ENCODE measurements around the gene SKIDA1. TPM values are rescaled to one million over a fixed set of nuclear protein-coding genes. Genes with fewer than 3 reads are reported as not detected.

Gene SKIDA1
- polyA plus RNA-seq, 3 donors from 2014 or later: not detected

DNA sequence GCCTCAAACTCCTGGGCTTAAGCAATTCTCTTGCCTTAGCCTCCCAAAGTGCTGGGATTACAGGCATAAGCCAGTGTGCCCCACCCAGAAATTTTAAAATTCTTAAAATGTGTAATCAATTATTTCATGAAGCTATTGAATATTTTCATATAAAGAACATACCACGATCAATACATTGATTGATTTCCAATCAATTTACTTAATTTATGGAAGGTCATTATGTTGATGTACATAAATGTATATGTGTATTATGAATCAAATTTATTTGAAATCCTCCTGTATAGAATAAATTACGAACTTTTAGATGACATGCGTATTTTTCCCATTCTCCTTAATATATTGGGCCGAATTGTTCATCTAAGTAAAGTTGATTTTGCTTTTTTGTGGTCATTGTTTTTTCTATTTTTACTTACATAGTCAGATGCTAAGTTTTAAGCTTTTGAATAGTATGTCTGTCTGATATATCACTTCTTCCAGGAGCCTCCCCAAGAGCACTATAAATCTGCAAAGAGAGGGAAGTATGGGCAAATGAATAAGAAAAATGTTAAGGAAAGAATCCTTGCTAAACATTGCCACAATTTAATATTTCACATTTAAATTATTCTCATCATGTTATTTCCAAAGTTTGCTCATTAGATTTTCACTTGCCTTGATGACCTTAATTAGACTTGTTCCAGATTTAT lies 35.3 kb downstream of the SKIDA1 start:
- H3K27me3 Mint-ChIP-seq (ENCODE audit: low read depth in 3 of 3): peaks cover 13 to 17% (median 14%) of the 10 kb centered on the region in 3 donors
- H3K9me3 Mint-ChIP-seq: peaks cover 0 to 5% (median 0%) of the 10 kb centered on the region in 6 donors
- no peaks in the 10 kb centered on the region for H3K36me3 Mint-ChIP-seq
- H3K27ac Mint-ChIP-seq: no peak overlapping the region
- H3K4me1 Mint-ChIP-seq: peaks cover 6 to 12% of the 10 kb centered on the region in 2 donors
- no peak overlapping the region for H3K4me3 Mint-ChIP-seq
- no peak for DNase-seq

DNA sequence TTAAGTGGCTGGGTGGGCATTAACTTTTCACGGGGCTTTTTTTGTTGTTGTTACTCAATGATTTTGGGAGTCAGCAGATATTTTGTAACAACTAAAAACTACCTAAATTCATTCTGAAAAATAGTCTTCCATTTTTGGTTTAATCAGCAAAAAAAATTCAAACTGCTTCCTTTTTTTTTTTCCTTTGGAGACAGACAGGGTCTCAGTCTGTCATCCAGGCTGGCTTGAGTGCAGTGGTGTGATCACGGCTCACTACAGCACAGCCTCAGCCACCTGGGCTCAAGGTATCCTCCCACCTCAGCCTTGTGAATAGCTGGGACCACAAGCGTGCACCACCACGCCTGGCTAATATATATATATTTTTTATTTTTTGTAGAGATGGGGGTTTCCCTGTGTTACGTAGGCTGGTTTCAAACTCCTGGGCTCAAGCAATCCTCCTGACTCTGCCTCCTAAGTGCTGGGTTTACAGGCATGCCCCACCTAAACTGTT lies 36.5 kb downstream of the SKIDA1 start:
- no peak for DNase-seq
- H3K9me3 Mint-ChIP-seq: peaks cover 0 to 5% (median 0%) of the 10 kb centered on the region in 6 donors
- peaks cover under 1 to 4% of the 10 kb centered on the region in 2 donors for H3K4me1 Mint-ChIP-seq
- no peak overlapping the region for H3K27ac Mint-ChIP-seq
- no peak overlapping the region for H3K4me3 Mint-ChIP-seq
- peaks cover 9 to 14% (median 12%) of the 10 kb centered on the region in 3 donors for H3K27me3 Mint-ChIP-seq (ENCODE audit: low read depth in 3 of 3)
- no peaks in the 10 kb centered on the region for H3K36me3 Mint-ChIP-seq

DNA sequence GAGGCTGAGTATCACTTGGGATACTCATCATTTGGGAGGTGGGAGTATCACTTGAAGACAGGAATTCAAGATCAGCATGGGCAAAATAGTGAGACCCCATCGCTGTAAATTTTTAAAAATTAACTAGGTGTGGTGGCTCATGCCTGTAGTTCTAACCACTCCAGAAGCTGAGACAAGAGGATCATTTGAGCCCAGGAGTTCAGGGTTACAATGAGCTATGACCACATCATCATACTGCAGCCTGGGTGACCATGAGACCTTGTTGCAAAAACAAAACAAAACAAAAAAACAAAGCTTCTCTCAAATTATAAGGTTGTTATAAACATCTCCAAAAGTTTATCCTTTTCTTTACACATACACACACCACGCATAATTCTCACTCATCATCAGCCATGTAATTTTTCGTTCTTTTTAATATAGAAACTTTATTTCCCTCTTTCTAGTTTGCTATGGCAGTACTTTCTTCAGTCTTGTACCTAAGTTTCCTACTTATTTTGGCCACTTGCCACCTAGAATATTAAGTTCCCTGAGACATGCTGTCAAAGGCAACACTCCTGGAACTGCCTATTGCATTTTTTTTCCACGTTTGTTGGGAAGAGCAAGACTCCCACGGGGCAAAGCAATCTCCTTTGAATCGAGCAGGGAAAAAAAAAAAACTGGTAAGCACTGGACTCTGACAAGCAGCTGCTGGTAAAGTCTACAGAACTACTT lies 37.1 kb downstream of the SKIDA1 start:
- Mint-ChIP-seq H3K27me3 (ENCODE audit: low read depth in 3 of 3) (peaks cover 6 to 11% (median 7%) of the 10 kb centered on the region in 3 donors), H3K27ac (no peak overlapping the region), H3K4me3 (no peak overlapping the region)

DNA sequence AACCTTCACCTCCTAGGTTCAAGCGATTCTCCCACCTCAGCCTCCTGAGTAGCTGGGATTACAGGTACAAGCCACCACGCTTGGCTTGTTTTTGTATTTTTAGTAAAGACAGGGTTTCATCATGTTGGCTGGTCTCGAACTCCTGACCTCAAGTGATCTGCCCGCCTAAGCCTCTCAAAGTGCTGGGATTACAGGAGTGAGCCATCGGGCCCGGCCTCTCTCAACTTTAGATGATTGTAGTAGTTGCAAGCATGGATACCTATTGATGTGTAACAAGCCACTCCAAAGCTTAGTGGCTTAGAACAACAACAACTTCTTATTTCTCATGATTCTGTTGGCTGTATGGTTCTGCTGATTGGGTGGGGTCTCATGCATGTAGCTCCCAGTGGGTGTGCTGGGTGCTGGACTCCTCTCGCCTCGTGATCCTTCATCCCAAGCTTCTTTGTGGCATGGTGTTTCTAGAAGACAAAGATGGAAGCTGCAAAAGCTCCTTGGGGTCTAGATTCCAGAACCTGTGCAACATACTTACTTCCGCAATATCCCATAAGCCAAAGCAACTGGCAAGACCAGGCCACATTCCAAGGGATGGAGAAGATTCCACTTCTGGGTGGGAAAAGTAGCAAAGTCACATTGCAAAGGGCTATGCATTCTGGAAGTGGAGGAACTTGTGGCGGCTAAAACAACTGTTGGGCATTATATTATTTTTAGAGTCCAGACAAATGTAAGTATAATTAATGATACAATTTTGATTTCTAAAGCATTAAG lies 37.9 kb downstream of the SKIDA1 start:
- Mint-ChIP-seq H3K36me3 (no peaks in the 10 kb centered on the region), H3K4me1 (no peaks in the 10 kb centered on the region), H3K27ac (no peak overlapping the region), H3K9me3 (no peaks in the 10 kb centered on the region), H3K27me3 (ENCODE audit: low read depth in 3 of 3) (peaks cover 2 to 11% (median 6%) of the 10 kb centered on the region in 3 donors), H3K4me3 (no peak overlapping the region)
- DNase-seq: no peak

More for the DNA sequence above, 37.1 kb downstream of the SKIDA1 start:
- Mint-ChIP-seq H3K4me1 (no peaks in the 10 kb centered on the region), H3K36me3 (no peaks in the 10 kb centered on the region), H3K9me3 (no peaks in the 10 kb centered on the region)
- DNase-seq: no peak

DNA sequence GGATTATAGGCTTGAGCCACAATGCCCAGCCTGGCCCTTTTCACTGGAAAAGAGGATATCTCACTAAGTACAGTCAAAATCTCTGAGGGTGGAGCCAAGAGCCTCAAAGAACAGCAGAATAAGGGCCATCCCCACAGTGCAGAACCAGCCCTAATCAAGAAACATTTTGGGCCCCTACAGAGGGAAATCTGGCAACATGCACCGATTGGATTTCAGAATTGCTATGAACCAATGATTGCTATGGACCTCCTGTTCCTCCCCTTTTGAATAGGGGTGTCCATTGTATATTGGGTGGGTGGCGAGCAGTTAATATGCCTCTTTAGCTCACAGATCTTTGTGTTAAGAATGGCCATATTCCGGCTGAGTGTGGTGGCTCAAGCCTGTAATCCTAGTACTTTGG lies 42.7 kb downstream of the SKIDA1 start:
- Mint-ChIP-seq H3K27ac (no peak overlapping the region), H3K9me3 (no peaks in the 10 kb centered on the region), H3K36me3 (no peaks in the 10 kb centered on the region), H3K27me3 (ENCODE audit: low read depth in 3 of 3) (peaks cover 5 to 14% (median 7%) of the 10 kb centered on the region in 3 donors), H3K4me3 (no peak overlapping the region), H3K4me1 (no peaks in the 10 kb centered on the region)
- no peak for DNase-seq

DNA sequence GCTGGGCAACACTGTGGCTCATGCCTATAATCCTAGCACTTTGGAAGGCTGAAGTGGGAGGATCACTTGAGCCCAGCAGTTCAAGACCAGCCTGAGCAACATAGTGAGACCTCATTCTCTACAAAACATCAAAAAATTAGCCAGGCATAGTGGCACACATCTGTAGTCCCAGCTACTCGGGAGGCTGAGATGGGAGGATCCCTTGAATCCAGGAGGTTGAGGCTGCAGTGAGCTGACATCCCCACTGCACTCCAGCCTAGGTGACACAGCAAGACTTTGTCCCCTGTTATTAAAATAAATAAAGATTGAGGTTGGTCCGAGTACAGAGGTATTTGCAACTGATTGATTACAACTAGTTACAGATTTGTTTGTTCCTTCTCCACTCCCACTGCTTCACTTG lies 44.1 kb downstream of the SKIDA1 start:
- Mint-ChIP-seq H3K36me3 (no peaks in the 10 kb centered on the region), H3K9me3 (no peaks in the 10 kb centered on the region), H3K4me1 (no peaks in the 10 kb centered on the region), H3K4me3 (no peak overlapping the region), H3K27ac (no peak overlapping the region), H3K27me3 (ENCODE audit: low read depth in 3 of 3) (peaks cover 7 to 14% (median 7%) of the 10 kb centered on the region in 3 donors)
- DNase-seq: no peak

DNA sequence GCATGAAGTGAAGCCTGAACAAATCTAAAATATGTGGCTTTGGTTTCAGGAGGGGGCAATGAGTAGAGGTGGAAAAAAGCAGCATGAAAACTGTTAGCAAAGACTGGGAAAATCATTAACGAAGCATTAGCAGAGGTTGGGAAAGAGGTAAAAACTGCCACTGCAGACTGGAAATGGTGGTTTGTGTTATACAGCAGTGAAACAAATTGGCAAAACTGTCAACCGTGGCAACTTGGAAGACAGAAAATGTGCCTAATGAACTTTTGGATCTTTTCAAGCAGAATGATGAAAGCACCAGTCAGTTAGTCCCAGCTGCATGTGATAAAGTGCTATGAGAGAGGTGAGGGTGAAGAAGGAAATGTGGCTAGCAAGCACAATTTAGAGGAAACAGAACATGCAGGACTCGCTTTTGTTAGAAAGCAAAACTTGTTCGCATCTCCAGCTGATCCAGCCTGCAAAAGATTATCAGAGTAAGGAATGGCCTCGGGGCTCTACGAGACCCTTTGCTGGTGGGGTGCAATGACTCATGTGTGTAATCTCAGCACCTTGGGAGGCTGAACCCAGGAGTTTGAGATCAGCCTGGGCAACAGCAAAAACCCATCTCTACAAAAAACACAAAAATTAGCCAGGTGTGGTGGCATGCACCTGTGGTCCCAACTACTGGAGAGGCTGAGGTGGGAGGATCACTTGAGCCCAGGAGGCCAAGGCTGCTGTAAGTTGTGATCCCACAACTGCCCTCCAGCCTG lies 45.7 kb downstream of the SKIDA1 start:
- DNase-seq: no peak
- H3K9me3 Mint-ChIP-seq: no peaks in the 10 kb centered on the region
- no peaks in the 10 kb centered on the region for H3K4me1 Mint-ChIP-seq
- no peak overlapping the region for H3K27ac Mint-ChIP-seq
- H3K4me3 Mint-ChIP-seq: no peak overlapping the region
- H3K27me3 Mint-ChIP-seq (ENCODE audit: low read depth in 3 of 3): peaks cover 5 to 12% (median 5%) of the 10 kb centered on the region in 3 donors
- H3K36me3 Mint-ChIP-seq: no peaks in the 10 kb centered on the region

DNA sequence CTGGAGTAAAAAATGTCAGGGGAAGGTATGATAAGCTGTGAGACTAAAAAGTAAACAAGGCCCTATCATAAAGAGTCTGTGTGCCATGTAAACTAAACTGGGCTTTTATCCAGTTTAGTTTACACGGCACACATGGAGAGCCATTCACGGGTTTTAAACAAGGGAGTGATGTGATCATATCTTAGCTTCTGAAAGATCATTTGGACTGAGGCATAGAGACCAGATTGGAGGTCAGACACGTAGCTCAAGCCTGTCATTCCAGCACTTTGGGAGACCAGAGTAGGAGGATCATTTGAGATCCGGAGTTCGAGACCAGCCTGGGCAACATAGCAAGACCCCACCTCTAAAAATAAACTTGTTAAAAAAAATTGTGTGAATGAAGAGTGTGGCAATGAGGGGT lies 50.1 kb downstream of the SKIDA1 start:
- no peaks in the 10 kb centered on the region for H3K4me1 Mint-ChIP-seq
- no peaks in the 10 kb centered on the region for H3K9me3 Mint-ChIP-seq
- H3K27me3 Mint-ChIP-seq (ENCODE audit: low read depth in 3 of 3): peaks cover 3 to 7% (median 3%) of the 10 kb centered on the region in 3 donors
- H3K4me3 Mint-ChIP-seq: no peak overlapping the region
- H3K27ac Mint-ChIP-seq: no peak overlapping the region
- H3K36me3 Mint-ChIP-seq: no peaks in the 10 kb centered on the region
- DNase-seq: no peak

DNA sequence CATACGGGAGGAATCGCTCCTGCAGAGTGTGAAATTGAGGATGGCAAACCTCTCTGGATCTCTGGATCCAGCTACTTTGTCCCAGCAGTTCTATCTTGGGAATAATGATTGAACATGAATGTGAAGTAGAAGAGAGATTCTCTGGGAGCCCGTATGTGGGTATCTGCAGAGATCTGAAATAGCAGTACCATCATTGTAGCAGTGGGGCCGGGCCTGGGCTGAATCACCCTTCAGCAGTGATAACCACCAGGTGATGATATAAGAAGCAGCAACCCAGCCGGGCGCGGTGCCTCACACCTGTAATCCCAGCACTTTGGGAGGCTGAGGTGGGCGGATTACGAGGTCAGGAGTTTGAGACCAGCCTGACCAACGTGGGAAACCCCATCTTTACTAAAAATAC lies 51.9 kb downstream of the SKIDA1 start:
- Mint-ChIP-seq H3K27ac (no peak overlapping the region), H3K36me3 (no peaks in the 10 kb centered on the region), H3K27me3 (ENCODE audit: low read depth in 3 of 3) (peaks cover 0 to 3% (median 3%) of the 10 kb centered on the region in 3 donors), H3K4me3 (no peak overlapping the region), H3K4me1 (no peaks in the 10 kb centered on the region), H3K9me3 (no peaks in the 10 kb centered on the region)
- DNase-seq: no peak

DNA sequence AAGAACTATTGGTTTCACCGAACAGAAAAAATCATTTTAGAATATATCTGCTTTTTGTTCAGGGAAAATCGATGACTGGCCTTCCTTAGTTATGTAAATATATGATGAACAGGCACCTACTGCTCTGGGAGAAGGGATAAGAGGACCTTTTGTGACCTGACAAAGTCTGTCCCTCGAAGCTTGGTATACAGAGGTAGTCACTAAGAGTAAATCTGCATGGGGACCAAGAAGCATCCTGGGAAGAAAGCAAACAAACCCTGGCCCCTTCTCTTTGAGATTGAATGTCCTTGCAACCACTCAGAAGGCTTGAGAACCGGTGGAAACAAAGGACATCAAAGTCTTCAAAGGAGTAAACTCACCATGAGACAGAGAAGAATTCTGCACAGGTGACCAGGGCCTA lies 52.3 kb downstream of the SKIDA1 start:
- H3K27ac Mint-ChIP-seq: no peak overlapping the region
- no peaks in the 10 kb centered on the region for H3K9me3 Mint-ChIP-seq
- H3K36me3 Mint-ChIP-seq: no peaks in the 10 kb centered on the region
- H3K4me3 Mint-ChIP-seq: no peak overlapping the region
- DNase-seq: no peak
- no peaks in the 10 kb centered on the region for H3K4me1 Mint-ChIP-seq
- H3K27me3 Mint-ChIP-seq (ENCODE audit: low read depth in 3 of 3): peaks cover 0 to 5% (median 3%) of the 10 kb centered on the region in 3 donors

DNA sequence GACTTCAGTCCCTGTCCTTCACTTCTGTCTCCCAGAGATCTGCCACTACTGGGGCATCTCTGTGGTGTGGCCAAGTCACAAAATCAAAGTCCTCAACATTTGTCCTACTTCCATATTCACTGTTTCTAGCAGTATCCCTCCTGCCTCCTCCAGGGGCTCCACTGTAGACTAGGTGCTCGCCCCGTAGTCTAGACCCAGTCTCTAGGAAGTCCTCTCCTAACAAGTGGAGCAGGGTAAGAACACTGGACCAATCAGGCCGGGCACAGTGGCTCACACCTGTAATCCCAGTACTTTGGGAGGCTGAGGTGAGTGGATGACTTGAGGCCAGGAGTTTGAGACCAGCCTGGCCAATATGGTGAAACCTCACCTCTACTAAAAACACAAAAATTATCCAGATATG lies 57.4 kb downstream of the SKIDA1 start:
- Mint-ChIP-seq H3K27me3 (ENCODE audit: low read depth in 3 of 3) (peaks cover 3 to 14% (median 5%) of the 10 kb centered on the region in 3 donors), H3K4me3 (no peak overlapping the region), H3K27ac (no peak overlapping the region), H3K36me3 (no peaks in the 10 kb centered on the region), H3K9me3 (no peaks in the 10 kb centered on the region), H3K4me1 (no peaks in the 10 kb centered on the region)
- no peak for DNase-seq

DNA sequence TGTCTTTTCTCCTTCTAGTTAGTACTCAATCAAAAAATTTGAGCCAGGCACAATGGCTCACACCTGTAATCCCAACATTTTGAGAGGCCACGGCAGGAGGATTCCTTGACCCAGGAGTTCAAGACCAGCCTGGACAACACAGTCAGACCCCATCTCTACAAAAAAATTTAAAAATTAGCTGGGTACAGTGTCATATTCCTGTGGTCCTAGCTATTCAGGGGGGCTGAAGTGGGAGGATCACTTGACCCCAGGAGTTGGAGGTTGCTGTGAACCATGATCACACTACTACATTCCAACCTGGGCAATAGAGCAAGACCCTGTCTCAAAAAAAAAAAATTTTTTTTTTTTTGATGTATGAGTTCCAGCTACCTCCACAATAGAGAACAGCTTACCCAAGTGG lies 57.8 kb downstream of the SKIDA1 start:
- Mint-ChIP-seq H3K4me3 (no peak overlapping the region), H3K9me3 (no peaks in the 10 kb centered on the region), H3K27me3 (ENCODE audit: low read depth in 3 of 3) (peaks cover 3 to 14% (median 5%) of the 10 kb centered on the region in 3 donors), H3K4me1 (no peaks in the 10 kb centered on the region), H3K36me3 (no peaks in the 10 kb centered on the region), H3K27ac (no peak overlapping the region)
- DNase-seq: no peak

DNA sequence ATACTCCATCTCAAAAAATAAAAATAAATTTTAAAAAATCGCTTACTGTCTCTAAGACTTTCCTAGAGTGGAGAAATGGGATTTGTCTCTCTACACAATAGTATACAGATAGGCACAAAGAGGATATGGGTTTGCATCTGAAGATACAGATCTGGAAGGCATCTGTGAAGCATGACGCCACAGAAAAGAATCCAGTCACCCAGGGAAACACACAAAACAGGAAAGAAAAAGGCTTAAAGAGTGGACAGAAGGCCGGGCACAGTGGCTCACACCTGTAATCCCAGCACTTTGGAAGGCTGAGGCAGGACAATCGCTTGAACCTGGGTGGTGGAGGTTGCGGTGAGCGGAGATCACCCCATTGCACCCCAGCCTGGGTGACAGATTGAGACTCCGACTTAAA lies 61.3 kb downstream of the SKIDA1 start:
- DNase-seq: no peak
- no peaks in the 10 kb centered on the region for H3K4me1 Mint-ChIP-seq
- no peaks in the 10 kb centered on the region for H3K36me3 Mint-ChIP-seq
- H3K27ac Mint-ChIP-seq: no peak overlapping the region
- H3K4me3 Mint-ChIP-seq: no peak overlapping the region
- H3K9me3 Mint-ChIP-seq: peaks cover 0 to 2% (median 0%) of the 10 kb centered on the region in 6 donors
- peaks cover 3 to 14% (median 10%) of the 10 kb centered on the region in 3 donors for H3K27me3 Mint-ChIP-seq (ENCODE audit: low read depth in 3 of 3)
